SIG-M5 (cell line): ENCODE measurements around the gene TSSK2.
"Not testable (repeated sequence)": the region's sequence is repeated elsewhere in the genome, so short reads cannot be mapped to it uniquely, and the experiment has no call there.

ENCODE experiments used
- DNase-seq: peaks from one replicate; lab custom pipeline; 2025; lab: John Stamatoyannopoulos, UW

TSSK2 gene

DNA sequence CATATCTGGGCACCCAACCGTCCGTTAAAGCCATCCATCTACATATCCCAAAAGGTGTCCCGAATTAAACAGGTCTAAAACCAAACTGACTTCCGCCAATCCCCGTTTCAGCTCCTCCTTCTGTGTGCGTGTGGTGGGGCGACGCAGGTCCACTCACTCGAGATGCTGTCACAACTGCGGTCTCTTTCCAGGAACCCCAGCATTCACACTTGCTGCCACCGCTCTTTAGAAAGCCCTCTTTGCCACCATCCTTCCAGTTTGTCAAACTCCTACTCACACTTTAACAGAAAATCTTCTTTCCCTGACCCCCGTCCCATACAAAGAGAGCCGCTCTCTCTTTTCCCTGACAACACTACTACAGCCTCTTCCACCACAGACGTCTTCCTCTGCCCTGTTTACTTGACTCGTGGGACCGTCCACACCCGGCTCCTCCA, 12.9 kb downstream of the TSSK2 start:
- no peak for DNase-seq

DNA sequence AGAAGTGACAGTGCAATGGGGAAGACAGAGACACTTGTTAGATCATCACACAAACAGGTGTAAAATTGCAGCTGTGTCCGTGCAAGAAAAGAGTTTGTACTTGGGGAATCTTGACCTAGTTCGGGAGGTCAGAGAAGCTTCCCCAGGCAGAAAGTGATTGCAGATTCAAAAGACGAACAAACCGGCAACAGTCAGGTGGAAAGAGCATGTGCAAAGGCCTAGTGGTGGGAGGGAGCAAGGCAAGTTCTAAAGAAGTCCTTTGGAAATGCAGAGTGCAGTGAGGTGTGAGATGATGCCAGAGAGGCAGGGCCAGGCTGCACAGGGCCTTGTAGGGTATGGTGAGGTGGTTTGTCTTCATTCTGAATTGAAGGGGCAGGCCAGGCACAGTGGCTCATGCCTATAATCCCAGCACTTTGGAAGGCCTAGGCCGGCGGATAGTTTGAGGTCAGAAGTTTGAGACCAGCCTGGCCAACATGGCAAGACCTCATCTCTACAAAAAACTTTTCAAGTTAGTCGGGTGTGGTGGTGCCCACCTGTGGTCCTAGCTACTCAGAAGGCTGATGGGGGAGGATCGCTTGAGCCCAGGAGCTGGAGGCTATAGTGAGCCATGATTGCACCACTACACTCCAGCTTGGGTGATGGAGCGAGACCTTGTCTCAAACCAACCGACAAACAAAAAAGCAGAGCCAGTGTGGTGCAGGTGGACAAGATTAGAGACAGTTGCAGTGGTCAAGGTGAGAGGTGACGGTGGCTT, 15.3 kb downstream of the TSSK2 start:
- no peak for DNase-seq

DNA sequence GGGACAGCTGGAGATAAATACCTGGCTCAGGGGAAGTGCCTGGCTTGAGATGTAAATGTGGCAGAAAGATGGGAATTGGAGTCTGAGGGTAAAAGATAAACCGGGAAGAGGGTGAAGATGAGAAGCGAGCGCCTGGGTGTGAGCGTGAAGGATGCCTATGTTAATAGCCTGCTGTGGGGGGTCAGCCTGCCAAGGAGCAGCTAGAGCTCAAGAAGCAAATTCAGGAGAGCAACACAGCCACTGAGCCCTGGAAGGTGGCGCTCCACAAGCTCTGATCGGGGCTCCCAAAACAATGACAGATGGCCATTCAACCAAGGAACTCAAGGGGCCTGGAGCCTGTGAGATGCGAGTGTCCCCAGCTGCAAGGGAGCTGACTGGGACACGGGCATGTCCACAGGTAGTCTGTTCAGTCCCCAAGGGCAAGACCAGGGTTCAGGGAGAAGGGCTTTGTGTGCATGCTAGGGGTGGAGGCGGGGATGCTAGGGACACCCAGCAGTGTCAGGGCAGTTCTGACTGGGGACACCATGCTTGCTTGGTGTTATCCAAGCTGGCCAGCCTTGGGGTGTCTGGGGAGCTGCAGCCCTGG, 16.2 kb downstream of the TSSK2 start:
- DNase-seq, result no peak

DNA sequence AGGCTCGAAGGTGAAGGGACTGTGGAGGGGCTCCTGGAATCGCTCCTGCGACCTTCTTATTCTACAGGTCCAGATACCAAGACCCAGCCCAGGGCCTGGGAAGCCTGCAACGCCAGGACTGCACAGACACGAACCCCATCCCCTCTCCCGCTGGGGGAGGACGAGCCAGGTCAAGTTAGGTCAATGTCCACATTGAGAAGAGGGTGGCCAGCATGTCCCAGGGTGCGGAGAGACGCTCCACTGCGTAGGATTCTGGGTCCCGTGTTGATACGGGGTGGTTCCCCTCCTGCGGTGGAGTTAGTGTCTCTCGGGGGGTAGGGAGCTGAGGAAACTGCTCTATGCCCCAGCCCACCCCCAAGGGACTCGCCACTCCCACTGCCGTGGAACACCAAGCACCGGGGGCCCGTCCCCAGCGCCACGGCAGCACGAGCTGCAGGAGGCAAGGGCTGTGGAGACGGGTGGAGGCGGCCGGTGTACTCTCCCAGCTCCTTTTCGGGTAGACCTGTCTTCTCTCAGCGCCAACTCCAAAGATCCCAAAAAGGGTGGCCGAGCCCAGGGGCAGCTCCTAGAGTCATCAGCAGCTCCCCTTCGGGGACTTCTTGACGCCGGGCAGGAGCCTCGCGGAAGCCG, 17.4 kb downstream of the TSSK2 start:
- no peak for DNase-seq

DNA sequence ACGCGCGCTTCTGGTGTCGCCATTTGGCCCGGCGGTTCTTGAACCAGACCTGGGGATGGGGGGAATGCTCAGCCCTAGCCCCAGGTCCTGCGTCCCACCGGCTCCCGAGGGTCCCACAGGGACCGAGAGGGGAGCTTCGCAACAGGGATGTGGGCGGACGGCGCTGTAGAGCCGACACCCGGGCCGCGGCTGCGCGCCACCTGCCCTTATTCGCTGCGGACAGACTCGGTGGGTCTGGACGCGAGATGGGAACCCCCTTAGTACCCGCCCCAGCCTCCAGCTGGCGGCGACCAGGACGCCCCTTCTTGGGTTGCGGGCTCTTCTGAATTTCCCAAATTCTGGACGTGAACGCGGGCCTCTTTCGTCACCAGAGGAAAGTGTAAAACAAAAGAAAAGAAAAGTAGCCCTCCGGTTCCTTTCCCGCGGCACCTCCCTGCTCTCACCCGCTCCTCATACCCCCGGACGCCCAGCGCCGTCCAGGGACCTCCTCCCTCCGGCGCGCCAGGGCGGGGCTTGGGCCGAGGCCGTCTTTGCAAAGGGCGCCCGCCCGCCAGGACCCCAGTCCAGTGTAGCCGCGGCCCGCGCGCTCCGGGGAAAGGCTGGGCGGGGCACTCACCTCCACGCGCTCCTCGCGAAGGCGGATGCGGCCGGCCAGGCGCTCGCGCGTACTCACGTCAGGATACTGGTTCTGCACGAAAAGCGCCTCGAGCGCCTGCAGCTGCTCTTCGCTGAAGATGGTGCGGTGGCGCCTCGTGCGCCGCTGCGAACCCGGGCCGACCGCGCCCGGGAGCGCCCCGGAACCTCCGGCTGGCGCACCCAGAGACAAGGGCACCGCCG, 18.2 kb downstream of the TSSK2 start:
- no peak for DNase-seq

DNA sequence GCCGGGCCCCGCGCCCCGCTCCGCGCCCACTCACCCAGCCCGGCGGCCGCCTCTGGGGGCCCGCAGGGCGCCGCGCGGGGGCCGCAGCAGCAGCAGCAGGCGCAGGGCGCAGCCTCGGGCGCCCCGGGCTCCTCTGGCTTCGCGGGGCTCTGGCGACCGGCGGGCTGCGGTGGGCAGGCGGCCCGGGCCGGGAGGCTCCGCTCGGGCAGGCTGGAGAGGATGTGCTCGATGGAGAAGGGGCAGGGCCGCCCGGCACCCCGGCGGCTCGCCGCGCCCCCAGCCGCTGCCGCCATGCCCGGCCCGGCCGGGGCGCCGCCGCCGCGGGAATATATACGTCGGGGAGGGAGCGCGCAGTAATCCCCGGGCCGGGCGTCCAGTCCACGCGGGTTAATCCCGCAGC, 18.9 kb downstream of the TSSK2 start, which contains the start of gene GSC2:
Gene GSC2, minus strand, starts transcription at position 302 of the 400 bp plus-strand sequence. Its CDS starts 9 bp downstream, at position 293.
- DNase-seq, result no peak

DNA sequence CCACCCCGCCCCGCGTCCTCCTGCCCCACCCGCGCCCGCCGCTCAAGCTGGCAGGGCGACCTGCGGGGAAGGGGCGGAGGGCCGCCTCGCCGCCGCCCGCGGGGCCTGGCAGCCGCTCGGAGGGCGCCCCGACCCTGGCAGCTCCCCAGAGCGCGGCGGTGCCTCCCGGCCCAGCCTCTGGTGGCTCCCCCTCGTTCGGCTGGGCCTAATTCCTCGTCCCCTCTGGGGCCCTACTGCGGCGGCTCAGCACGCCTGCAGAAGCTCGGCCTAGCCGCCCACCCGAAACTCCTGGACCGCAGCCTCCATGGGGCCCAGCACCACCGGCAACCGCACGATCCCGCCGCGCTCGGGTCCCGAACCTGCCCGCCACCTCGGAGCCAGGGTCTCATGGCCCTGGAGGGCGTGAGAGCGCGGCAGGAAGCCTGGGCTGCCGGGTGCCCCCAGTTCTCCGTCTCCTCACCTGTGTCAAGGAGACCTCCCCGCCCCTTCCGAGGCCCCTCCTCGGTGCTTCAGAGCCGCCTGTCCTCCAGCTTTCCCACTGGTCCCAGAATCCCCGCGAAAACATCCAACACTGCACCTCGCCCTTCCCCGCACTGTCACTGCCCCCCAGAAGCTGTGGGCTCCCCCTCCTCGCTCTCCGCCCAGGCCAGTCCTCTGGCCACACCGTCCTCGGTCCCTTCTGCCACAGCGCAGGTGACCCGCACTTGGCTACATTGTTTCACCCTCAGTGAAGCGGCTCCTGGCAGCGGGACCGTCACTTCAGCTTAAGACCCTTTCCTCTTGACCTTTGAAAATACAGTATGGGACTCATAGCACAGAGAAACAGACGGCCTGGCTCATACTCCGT, 19.6 kb downstream of the TSSK2 start:
- no peak for DNase-seq

DNA sequence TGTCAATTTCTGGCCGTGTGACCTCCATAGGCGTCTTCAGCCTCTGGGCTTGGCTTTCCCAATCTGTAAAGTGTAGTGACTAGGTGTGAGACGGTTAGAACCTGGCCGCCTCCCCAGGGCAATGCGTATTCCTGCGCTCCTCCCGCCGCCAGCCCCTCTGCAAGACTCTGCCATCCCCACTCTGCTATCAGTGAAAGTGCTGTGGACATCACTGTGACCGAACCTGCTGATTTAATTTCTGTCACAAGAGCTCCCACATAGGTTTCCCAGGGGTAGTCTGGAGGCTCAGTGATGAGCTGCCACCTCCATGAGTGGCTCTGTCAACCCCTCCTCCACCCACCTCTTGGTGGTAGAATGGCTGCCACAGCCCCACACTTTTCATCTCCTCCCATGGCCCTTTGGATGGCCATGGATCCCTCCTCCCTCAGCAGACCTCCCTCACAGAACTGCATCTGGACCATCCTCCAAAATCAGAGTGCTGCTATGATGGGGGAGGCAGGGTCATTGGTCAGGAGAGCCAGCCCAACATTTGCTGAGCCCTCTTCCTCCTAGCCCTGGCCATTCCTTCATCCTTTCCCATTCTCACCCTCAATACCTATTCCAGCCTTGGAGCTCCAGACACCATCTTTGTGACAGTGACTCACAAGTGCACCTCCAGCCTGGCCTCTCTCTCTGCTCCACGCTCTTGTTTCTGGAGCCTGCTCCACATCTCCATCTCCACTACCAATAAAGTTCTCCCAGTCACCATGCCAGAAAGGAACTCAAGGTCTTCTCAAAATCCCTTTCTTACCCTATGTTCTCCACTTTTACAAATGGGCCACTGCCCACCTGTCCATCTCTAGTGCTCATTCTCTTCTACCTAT, 20.5 kb downstream of the TSSK2 start:
- DNase-seq, result no peak

DNA sequence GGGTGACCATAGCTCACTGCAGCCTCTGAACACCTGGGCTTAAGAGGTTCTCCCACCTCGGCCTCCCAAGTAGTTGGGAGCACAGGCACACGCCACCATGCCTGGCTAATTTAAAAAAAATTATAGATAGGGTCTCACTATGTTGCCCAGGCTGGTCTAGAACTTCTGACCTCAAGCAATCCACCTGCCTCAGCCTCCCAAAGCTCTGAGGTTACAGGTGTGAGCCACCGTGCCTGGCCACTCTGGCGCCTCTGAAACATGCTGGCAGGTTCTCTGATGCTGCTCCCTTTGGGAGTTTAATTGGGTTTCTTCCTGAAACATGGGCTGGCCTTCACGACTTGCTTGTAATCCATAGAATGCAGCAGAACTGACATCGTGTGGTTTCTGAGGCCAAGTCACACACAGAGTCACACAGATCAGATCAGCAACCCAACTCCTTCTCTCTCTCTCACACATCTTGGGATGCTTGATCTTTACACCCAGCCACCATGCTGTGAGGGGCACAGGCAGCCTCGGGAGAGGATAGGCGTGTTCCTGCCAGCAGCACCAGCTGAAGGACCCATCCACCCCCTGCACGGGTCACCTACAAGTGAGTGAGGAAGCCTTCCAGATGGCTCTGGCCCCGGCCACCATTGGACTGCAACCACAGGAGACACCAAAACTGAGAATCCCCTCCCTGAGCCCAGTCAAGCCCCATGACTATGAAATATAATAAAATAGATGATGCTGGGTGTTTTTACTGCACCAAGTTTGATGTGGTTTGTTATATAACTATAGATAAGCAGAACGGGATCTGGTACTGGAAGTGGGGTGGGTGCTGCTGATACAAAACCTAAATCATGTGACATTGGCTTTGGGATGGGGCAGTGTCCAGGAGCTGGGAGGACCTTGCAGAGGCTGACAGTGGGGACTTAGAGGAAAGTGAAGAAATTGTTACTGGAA, 22.1 kb downstream of the TSSK2 start:
- no peak for DNase-seq

DNA sequence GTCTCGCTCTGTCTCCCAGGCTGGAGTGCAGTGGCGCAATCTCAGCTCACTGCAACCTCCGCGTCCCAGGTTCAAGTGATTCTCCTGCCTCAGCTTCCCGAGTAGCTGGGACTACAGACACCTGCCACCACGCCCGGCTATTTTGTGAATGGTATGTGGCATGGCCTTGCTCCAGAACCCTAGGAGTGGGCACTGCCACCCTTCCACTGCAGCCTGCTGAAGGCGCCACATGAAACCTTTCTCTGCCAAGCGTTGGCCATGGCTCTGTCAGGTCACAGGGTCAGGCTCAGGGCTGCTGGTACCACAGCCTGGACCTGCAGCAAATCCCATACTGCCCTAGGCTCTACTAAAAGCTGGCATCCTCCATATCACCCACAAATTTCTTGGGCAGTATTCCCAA, 25.0 kb downstream of the TSSK2 start:
- not testable (repeated sequence) for DNase-seq

DNA sequence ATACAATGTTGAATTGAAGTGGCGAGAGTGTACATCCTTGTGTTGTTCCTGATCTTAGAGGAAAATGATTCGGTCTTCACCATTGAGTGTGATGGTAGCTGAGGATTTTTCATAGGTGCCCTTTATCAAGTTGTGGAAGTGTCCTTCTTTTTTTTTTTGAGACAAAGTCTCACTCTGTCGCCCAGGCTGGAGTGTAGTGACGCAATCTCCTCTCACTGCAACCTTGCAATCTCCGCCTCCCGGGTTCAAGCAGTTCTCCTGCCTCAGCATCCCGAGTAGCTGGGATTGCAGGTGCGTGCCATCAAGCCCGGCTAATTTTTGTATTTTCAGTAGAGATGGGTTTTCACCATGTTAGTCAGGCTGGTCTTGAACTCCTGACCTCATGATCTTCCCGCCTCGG, 27.5 kb downstream of the TSSK2 start:
- DNase-seq, result not testable (repeated sequence)

DNA sequence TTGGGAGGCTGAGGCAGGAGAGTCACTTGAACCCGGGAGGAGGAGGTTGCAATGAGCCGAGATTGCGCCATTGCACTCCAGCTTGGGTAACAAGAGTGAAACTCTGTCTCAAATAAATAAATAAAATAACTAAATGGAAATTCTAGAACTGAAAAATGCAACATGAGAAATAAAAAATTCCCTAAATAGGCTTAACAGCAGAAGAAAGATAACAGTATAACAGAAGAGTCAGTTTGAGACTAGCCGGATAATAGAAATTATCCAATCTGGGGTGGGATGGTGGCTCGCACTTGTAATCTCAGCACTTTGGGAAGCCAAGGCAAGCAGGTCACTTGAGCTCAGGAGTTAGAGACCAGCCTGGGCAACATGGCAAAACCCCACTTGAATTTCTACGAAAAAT, 33.3 kb downstream of the TSSK2 start:
- no peak for DNase-seq

DNA sequence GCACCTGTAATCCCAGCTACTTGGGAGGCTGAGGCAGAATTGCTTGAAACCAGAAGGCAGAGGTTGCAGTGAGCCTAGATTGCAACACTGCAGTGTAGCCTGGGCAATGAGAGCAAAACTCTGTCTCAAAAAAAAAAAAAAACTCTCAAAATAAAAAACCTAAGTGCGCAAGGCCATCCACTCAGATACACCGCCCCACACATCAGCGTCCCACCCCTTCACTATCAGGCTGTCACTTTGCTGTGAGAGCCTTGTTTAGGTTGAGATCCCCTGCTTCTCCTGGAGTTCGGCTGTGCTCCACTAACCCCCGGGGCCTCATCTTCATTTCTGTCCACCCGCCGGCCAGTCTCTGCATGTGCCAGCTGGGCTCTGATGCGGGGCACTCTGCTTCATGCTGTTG, 35.3 kb downstream of the TSSK2 start:
- no peak for DNase-seq

DNA sequence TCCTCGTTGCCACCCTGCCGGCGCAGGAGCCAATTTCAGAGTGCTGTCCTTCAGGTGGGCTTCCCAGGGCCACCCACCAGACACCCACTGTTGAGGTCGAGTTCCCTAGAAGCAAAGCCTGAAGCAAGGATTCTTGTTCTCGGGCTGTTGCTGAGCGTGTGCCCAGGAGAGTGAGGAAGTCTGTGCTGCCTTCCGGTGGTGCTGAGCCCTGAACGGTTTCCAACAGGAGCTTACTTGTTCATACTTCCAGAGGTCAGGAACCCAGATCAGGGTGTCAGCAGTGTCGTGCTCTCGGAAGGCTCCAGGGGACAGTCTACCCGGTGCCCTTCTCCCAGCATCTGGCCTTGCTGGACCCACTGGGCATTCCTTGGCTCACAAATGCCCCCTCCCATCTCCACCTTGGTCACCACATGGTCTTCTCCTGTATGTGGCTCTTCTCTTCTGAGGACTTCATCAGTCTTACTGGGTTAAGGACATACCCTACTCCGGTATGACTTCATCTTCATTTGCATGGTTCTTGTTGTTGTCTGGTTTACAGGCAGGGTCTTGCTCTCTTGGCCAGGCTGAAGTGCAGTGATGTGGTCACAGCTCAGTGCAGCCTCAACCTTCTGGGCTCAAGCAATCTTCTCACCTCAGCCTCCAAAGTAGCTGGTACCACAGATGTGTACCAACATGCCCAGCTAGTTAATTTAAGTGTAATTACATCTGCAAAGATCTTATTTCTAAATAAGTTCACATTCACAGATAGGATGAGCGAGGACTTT, 36.2 kb downstream of the TSSK2 start:
- DNase-seq, result no peak

DNA sequence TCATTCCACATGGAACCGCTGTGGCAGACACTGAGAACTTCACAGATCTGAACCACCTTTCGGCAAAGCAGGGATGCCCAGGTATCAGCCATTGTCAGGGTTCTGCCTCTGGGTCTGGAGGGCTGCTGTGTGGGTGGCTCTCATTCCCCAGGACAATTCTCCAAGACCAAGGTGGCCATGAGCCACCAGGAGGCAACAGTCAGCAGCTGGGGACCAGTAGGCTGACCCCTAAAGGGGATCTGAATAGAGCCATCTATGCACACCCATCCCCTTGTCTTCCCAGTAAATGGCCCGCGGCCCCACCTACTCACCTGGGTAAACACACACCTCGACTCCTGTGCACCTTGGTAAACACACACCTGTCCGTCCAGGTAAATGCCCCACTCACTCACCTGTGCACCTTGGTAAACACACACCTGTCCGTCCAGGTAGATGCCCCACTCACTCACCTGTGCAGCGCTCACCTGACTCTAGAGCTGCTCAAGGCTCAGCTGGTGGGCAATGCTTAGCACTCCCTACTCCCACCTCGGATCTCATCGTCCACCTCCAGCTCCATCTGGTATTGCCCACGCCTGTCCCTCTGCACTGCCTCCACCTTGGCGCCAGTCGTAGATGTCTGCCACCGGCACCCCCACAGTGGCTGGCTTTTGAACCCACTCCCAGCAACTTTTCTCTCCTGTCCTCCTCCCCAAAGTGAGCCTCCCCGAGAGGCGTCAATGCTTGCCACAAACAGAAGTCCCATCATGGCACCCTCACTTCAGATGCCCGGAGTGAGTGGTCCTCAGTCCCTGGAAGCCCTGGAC, 37.2 kb downstream of the TSSK2 start:
- no peak for DNase-seq

DNA sequence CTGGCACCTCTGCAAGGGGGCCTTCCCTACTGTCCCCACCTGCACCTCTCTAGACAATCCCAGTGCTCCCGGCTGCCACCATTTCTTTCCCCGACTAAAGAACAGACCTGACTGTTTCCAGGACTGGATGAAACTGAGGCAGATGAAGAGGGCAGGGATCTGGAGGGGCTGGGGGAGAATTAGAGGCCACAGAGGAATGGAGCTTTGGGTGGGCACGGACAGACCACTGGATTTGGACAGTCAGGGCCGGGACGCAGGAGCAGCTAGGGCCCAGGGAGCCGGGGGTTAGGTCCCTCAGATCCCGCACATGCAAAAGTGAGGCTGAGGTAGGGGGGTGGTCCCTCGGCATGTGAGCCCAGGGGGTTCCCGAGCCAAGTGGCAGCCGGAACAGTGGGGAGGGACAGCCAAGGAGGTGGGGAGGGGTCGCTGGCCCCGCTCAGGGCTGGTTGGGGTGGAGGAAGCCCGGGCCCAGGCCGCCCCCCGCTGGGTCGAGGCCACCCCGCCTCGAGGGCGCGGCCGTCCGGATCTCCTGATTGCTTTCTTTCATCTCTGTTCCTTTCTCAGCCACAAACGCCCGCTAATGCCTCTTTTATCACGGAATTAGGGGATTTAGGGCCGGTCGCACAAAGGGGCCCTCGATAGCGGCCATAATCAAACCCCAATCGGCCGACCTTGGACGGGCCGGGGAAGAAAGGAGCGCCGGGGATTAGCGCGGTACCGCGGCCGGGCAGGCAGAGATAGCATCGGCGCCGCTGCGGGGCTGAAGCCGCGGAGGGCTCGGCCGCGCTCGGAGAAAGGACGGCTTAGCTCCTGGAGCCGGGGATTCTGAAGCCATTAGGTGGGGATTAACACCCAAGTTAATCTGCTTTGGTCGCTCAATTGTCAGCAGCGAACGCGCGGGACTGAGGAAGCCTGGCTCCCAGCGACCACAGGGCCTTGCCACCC, 38.2 kb downstream of the TSSK2 start:
- DNase-seq, result no peak

DNA sequence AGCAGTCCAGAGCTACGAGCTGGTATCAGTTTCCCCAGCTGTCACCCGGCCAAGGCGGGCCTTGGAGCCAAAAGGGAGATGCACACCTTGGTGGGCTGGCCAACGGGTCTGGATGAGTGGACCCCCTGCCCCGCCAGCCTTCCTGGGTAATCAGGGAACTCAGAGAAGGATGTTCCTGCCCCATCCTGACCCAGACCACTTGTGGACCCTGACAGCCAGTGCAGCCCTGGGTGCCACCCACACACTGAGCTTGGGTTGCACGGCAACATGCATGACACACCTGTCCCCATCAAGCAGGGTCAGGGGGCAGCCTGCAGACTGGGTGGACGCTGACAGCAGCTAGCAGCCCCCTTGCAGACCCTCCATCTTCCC, 38.8 kb downstream of the TSSK2 start:
- DNase-seq, result no peak
